Measurements from ENCODE around the gene GOLGA6B.
A peak's percentile ranks its signal among the peaks of the same experiment; 100 is the strongest.

GOLGA6B gene

DNA sequence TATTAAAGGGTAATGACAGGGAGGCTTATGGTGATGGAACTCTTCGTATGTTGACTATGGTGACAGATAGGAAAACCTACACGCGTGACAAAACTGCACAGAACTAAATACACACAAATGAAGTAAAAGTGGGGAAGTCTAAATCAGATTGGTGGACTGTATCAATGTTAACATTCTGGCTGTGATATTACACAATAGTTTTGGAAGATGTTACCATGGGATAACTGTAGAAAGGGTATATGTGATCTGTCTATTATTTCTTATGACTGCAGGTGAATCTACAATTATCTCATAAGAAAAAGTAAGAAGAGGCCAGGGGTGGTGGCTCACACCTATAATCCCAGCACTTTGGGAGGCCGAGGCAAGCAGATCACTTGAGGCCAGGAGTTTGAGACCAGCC, 22.3 kb downstream of the GOLGA6B start:
- no peak for DNase-seq (ENCODE audit: low spot score)
- Histone ChIP-seq H3K27ac (no peak overlapping the region), H3K4me3 (no peak overlapping the region)
- TF ChIP-seq, protein P1, sequence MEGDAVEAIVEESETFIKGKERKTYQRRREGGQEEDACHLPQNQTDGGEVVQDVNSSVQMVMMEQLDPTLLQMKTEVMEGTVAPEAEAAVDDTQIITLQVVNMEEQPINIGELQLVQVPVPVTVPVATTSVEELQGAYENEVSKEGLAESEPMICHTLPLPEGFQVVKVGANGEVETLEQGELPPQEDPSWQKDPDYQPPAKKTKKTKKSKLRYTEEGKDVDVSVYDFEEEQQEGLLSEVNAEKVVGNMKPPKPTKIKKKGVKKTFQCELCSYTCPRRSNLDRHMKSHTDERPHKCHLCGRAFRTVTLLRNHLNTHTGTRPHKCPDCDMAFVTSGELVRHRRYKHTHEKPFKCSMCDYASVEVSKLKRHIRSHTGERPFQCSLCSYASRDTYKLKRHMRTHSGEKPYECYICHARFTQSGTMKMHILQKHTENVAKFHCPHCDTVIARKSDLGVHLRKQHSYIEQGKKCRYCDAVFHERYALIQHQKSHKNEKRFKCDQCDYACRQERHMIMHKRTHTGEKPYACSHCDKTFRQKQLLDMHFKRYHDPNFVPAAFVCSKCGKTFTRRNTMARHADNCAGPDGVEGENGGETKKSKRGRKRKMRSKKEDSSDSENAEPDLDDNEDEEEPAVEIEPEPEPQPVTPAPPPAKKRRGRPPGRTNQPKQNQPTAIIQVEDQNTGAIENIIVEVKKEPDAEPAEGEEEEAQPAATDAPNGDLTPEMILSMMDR (IDR thresholded peaks at IDR 0.05): no peak

DNA sequence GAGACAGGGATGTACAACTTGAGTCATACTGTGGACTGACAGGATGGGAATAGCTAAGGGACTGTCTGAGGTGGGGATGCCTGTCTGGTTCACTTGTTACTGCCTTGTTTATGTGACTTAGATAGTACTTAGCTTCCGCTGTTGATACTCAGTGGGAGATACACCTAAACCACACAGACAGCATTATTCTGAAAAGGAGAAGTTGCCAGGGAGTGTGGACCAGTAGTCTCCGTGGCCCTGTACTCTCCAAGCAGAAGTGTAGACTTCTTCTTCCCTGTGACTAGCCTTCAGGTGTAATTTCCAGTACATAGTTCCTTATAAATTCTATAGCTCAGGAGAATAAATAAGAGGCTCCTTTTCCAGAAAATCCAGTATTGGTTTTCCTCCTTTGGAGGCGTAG, 26.4 kb downstream of the GOLGA6B start:
- H3K4me3 ChIP-seq: no peak overlapping the region
- H3K27ac ChIP-seq: no peak overlapping the region
- TF ChIP-seq, protein P1 (IDR thresholded peaks at IDR 0.05): no peak
- no peak for DNase-seq (ENCODE audit: low spot score)

DNA sequence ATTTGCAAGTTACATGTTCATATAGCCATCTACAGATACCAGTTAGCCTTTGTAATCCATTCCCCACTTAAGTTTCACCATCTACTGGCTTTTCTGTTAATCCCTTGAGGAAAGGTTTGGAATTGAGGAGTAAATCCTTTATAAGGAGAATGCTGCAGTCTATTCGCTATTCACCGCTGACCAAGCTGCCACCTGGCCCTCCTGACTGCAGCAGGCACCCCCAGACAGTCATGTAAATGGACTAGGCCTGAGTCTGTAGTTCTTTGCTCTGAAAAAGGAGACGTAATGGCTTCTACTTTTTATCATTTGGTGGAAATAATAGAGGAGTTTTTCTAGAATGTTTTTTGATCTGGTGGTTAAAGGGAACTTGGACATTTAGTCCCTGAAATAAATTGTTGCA, 28.3 kb downstream of the GOLGA6B start:
- H3K27ac ChIP-seq: no peak overlapping the region
- TF ChIP-seq, protein P1 (IDR thresholded peaks at IDR 0.05): no peak
- no peak overlapping the region for H3K4me3 ChIP-seq

DNA sequence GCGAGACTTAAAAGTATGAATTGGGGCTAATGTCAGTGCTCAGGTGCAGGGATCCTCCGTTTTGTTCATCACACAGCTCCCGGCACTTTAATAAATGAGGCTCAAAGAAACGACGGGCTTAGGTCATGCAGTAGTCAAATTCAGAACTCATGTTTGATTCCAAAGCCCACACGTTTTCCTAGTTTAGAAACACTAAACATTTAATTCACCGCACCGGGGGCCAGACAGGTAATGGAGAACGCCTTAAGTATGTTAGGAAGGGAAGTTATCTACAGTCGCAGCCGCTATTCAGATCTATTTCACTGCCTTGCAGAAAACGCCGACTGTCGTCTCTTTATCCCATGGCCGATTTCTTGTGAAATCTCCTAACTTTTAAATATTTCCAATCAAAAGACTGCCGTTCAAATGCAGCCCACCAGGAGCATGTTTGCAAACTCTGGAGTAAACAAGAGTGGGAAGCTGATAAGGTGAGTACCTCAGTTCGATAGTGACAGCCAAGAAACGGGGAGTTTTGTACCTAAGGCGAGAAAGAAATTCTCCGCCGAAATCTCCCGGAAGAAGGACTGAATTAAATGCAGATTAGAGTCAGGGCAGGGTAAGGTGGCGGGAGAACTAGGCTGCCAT, 30.9 kb downstream of the GOLGA6B start:
- TF ChIP-seq, protein P1 (IDR thresholded peaks at IDR 0.05): no peak
- DNase-seq (ENCODE audit: low spot score): no peak
- H3K4me3 ChIP-seq: peak overlapping the region; percentile 85
- peak overlapping the region; percentile 73 to 94 for H3K27ac ChIP-seq

More for the DNA sequence above, 28.3 kb downstream of the GOLGA6B start:
- DNase-seq (ENCODE audit: low spot score): no peak

DNA sequence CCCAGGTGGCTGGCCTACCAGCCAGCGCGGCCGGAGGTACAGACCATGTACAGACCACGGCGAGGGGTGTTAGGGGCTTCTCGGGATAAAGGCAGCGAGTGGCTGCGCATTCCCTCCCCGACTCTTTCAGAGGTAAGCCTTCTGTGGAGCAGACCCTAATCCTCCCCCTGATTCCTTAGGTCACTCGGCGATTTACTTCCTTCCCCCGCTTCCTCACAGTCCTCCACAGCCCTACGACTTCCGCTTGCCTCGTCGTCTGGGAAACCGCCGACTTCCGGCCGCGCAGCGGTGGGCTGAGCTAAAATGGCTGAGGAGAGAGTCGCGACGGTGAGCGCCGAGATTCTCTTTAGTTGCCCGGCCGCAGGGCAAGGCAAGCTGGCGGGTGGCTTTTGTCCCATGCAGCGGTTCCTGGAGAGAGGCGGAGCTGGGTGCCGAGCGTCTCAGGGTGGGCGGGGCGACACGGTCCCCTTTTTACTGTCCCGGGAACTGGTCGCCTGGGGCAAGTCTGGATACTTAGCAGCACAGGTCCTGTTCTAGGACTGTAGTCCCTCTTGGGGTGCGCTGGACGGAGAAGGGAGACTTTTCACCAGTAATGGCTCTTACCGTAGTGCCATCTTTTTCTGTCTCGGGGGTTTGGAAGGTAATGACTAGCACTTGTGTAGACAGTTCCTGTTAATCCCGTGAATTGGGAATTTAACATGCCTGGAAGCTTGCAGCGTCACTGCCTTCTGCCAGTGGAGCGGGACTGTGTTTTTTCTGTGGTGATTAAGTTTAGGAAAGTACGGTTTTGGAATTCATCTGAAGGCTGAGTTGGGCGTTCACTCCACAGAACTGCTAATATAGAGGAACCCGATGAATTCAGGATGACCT, 31.7 kb downstream of the GOLGA6B start, which contains the start of the genes BBS4 and HIGD2B:
TSS of gene BBS4 (plus strand) at position 283 of the 870 bp plus-strand sequence. CDS start at position 304, 21 bp downstream.
TSS of gene HIGD2B (minus strand) at position 258 of the 870 bp plus-strand sequence. CDS start 9,808 bp downstream, outside the sequence.
- Histone ChIP-seq H3K27ac (peak within 1 kb of the TSS; percentile 73 to 94), H3K4me3 (peak within 1 kb of the TSS; percentile 85)
- peak; percentile 92 for DNase-seq (ENCODE audit: low spot score)
- TF ChIP-seq, protein P1 (IDR thresholded peaks at IDR 0.05): no peak

DNA sequence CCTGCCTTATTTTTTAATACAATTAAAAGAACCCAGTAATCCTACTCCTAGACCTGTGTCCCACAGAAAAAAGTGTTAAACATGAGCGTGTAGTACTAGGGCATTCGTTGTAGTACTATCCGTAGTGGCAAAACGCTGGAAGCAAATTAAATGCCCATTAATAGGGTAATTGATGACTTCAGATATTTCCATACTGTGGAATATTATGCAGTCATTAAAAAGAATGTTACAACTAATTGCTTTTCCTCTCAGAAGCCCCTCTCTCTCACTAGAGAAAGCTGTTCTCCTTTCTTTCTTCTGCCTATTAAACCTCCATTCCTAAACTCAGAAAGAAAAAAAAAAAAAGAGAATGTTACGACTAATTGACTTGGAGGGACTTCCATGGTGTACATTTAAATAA, 34.2 kb downstream of the GOLGA6B start:
- Histone ChIP-seq H3K4me3 (no peak overlapping the region), H3K27ac (no peak overlapping the region)
- TF ChIP-seq, protein P1 (IDR thresholded peaks at IDR 0.05): no peak
- no peak for DNase-seq (ENCODE audit: low spot score)
